WERI-Rb-1 (cell line): Measurements from ENCODE around the gene KCNIP4.
A peak's percentile ranks its signal among the peaks of the same experiment; 100 is the strongest.

Experiments used
- DNase-seq: peaks from one replicate; pipeline ENCODE4 v3.0.0-alpha.2; 2020
- H3K27ac ChIP-seq: fragments of 250-450 bp; sonication (Bioruptor Pico); 2 replicates; pipeline ENCODE4 v1.5.1; 2020; ENCODE audit warnings: mild to moderate bottlenecking, moderate library complexity
- H3K27me3 ChIP-seq: fragments of 250-450 bp; sonication (Bioruptor Pico); 2 replicates; pipeline ENCODE4 v1.5.1; 2021; ENCODE audit warnings: mild to moderate bottlenecking, low read depth, moderate library complexity; ENCODE audit not compliant: insufficient read depth, severe bottlenecking
- H3K36me3 ChIP-seq: fragments of 250-450 bp; sonication (Bioruptor Pico); 2 replicates; pipeline ENCODE4 v1.5.1; 2020; ENCODE audit warnings: mild to moderate bottlenecking, moderate library complexity
- H3K4me3 ChIP-seq: 2 replicates; pipeline ENCODE4 v1.5.1; 2011; ENCODE audit warnings: low read depth, mild to moderate bottlenecking, control low read depth, low read length
- H3K9me3 ChIP-seq: fragments of 250-450 bp; sonication (Bioruptor Pico); 2 replicates; pipeline ENCODE4 v1.5.1; 2021; ENCODE audit warnings: mild to moderate bottlenecking, moderate library complexity; ENCODE audit not compliant: severe bottlenecking
- TF ChIP-seq, protein P1 (sequence below): IDR thresholded peaks from 2 replicates; pipeline ENCODE4 v1.5.1; 2011; ENCODE audit warnings: low read depth, mild to moderate bottlenecking, control low read depth, inconsistent platforms, low read length

The KCNIP4 gene

DNA sequence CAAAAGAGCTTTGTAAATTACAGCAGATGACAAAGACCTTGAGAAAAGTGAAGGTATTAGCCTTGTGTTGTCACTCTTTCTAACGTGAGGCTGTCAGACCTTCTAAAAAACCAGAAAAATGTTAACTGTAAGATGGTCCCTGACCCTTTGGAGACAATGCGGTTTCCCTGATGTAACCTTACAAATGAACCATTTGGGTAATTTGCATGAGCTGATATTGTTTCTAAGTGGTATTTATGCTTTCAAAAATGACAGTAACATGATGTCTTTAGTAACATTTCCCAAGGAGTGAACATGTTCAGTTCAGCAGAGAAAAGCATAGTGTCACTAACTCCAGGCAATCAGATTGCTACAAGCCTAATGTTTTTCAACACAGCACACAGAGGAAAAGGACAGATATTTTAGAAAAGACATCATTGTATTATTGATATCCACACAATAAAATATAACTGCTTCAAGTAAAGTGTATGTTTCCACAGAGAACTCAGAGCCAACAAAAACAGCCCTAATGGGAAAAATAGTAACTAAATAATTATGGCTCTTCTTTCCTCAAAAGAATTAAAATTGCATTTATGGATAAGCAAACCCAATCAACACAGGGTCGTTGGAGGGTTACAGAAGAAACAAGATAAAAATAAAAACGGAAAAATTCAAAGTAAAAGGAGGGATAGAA is 434.4 kb downstream of the KCNIP4 start:
- DNase-seq = no peak
- H3K9me3 ChIP-seq = no peaks in the 10 kb centered on the region
- H3K27ac ChIP-seq = no peak overlapping the region
- no peaks in the 10 kb centered on the region for H3K36me3 ChIP-seq
- no peaks in the 10 kb centered on the region for H3K27me3 ChIP-seq
- TF ChIP-seq, protein P1, sequence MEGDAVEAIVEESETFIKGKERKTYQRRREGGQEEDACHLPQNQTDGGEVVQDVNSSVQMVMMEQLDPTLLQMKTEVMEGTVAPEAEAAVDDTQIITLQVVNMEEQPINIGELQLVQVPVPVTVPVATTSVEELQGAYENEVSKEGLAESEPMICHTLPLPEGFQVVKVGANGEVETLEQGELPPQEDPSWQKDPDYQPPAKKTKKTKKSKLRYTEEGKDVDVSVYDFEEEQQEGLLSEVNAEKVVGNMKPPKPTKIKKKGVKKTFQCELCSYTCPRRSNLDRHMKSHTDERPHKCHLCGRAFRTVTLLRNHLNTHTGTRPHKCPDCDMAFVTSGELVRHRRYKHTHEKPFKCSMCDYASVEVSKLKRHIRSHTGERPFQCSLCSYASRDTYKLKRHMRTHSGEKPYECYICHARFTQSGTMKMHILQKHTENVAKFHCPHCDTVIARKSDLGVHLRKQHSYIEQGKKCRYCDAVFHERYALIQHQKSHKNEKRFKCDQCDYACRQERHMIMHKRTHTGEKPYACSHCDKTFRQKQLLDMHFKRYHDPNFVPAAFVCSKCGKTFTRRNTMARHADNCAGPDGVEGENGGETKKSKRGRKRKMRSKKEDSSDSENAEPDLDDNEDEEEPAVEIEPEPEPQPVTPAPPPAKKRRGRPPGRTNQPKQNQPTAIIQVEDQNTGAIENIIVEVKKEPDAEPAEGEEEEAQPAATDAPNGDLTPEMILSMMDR = no peak
- no peak overlapping the region for H3K4me3 ChIP-seq

DNA sequence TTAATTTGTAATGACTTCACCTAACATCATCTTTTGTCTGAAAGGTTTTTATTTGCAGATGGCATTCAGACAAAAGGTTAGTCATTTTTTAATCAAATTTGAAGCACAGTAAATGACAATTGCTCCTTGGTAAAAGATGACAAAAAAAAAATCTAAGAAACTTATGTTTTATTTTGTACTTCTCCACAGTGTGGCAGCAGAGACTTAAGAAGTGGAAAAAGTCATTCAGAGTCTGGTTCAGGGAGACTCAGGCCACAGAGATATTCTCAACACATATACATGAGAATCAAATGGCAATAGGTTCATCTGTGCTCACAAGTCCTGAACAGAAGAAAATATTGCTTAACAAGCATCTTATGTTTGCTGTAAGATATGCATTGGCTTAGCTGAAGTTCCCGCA is 436.2 kb downstream of the KCNIP4 start:
- Histone ChIP-seq H3K9me3 (no peaks in the 10 kb centered on the region), H3K27me3 (no peaks in the 10 kb centered on the region), H3K36me3 (no peaks in the 10 kb centered on the region), H3K27ac (no peak overlapping the region), H3K4me3 (no peak overlapping the region)
- TF ChIP-seq, protein P1 = peak; percentile 29; the same call in 1 of the 2 replicates
- DNase-seq = peak; percentile 12

DNA sequence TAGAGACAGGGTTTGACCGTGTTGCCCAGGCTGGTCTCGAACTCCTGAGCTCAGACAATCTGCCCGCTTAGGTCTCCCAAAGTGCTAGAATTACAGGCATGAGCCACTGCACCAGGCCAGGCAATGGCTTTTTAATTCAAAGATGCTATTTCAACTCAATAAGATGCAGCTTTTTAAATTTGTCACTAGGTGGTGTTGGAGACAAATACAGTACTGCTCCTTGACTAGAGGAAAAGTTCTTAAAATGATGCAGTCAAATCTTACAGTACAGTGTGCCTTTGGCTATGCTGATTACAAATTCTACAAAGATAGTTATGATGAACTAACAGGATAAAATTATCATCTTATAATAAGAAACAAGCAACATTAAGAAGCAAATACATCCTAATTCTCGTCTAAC is 441.1 kb downstream of the KCNIP4 start:
- H3K9me3 ChIP-seq = no peaks in the 10 kb centered on the region
- H3K27ac ChIP-seq = no peak overlapping the region
- TF ChIP-seq, protein P1 = peak; percentile 34; the same call in 1 of the 2 replicates
- no peak overlapping the region for H3K4me3 ChIP-seq
- DNase-seq = no peak
- no peaks in the 10 kb centered on the region for H3K27me3 ChIP-seq
- H3K36me3 ChIP-seq = no peaks in the 10 kb centered on the region

DNA sequence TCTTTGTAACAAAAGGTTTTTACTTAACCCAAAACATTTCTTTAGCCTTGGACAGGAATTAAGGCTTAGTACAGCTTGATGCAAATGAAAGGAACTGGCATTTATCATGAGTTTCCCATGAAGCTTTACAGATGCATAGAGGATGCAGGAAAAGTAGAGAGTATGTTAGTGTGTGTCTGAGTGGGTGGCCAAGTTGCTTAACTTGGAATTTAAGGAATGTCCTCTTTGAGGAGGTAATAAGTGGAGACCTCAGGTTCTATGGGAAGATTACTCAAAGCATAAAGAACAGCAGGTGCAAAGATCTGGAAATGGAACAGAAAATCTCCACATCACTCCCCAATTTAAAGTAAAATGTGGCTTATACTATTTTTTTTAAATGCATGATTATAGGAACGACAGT is 457.9 kb downstream of the KCNIP4 start:
- H3K27ac ChIP-seq = no peak overlapping the region
- no peak for DNase-seq
- no peaks in the 10 kb centered on the region for H3K36me3 ChIP-seq
- TF ChIP-seq, protein P1 = no peak
- no peak overlapping the region for H3K4me3 ChIP-seq
- H3K27me3 ChIP-seq = no peaks in the 10 kb centered on the region
- H3K9me3 ChIP-seq = no peaks in the 10 kb centered on the region

DNA sequence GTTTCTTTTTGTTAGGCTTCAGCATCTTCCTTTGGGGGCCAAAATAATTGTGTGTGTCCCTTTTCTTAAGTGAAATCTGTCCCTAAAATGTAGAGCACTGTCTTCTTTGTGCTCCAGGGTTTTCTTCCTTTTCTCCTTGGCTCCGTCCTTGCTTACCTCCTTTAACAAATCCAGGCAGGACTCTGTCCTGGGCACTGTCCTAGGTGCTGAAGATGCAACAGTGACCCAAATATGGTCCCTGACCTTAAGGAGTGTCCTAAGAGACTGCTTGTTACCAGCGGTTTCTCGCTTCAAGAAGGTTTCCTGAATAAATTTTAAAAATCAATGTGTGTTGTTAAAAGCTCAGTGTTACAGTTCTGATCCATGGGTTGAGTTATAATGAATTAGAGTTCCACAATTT is 471.8 kb downstream of the KCNIP4 start:
- TF ChIP-seq, protein P1 = no peak
- Histone ChIP-seq H3K27ac (no peak overlapping the region), H3K27me3 (no peaks in the 10 kb centered on the region), H3K9me3 (no peaks in the 10 kb centered on the region), H3K4me3 (no peak overlapping the region), H3K36me3 (no peaks in the 10 kb centered on the region)
- no peak for DNase-seq

DNA sequence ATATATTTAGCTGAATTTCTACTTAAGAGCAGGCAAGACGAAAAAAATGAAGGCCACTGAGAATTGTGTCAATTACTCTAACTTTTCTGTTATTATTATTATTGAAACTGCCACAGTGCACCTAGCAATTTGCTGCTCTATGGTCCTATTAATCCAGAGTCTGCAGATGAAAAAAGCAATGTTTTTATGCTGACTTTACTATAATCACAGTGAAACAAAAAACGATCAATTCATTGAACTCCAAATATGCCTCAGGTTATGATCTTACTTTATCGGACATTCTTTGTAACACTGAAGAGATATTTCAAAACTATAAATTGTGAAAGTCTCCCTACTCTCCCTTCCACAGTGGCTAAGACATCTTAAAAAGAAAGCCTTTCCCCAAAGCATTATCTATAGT is 474.4 kb downstream of the KCNIP4 start:
- TF ChIP-seq, protein P1 = no peak
- Histone ChIP-seq H3K4me3 (no peak overlapping the region), H3K27me3 (no peaks in the 10 kb centered on the region), H3K36me3 (no peaks in the 10 kb centered on the region), H3K27ac (no peak overlapping the region), H3K9me3 (no peaks in the 10 kb centered on the region)
- DNase-seq = no peak
